KBM-7 (cell line): ENCODE results near the gene CD4.
A peak's percentile ranks its signal among the peaks of the same experiment; 100 is the strongest.

ENCODE experiments used
- DNase-seq: peaks from one replicate; pipeline ENCODE4 v3.0.0-alpha.2; 2015
- in situ Hi-C: fragments of 300-500 bp; cut with MboI; formaldehyde crosslinking; loops from 2 replicates; pipeline ENCODE4 v1.14.3; 2020; ENCODE audit warnings: low sequenced_read_pairs, low pct_unique_long_range_greater_than_20kb, mixed read lengths

CD4 gene

DNA sequence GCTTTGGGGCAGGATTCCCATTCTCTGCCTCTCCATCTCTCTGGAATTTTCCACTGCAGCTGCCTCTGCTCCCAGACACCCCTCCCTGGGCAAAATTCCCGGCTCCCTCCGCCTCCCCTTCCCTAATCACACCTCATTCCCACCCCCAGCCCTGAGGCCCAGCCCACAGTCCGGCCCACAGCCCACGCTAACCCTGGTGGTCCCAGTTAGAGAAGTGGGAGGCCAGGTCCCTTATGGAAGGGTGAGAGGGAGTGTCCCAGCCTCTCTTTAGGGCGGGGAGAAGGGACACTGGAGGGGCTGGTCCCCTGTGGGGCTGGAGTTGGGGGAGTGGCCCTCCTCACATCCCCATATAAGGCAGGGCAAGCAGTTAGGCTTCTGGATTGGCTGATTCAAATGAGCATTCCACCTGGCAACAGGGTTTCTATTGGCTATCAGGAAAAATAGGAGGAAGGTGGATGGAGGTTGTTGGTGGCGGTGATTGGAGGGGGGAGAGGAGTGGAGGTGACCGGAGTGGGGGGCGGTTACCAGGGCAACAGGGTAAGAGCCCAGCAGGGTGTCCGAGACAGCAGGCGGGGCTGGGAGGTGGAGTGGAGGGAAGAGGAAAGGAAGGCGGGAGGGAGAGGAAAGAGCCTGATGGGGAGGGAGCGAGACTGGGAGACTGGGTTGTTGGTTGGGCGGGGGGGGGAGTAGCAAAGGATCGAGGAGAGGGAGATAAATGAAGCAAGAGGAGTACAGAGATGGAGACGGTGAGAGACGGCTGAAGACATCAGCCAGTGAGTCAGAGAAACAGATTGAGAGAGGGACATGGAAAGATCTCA is 25.1 kb upstream of the CD4 start:
- in situ Hi-C loops: no loop called here
- DNase-seq: peak; percentile 91

DNA sequence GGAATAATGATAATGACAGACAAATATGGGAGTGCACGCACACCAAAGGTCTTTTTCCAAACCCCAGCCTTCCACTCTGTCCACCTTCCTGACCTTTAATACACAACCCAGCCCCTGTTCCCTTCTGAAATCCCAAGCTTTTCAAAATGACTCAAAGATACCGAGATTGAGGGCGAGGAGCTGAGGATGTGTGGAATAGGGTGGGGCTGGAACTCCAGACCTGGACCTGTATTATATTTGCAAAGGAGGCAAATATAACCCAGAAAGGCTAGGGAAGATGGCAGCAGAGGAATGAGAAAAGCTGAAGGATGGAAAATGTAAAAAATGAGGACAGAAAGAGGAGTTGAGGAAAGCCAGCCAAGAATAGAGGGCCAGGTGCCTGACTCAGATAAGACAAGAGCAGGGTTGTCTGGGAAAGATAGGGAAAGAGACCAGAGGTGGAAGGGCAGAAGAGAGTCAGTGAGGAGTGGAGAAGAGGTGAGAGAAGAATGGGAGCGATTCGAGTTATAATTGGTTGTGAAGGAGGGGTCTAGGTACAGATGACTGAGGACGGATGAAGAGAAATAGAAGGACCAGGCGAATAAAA is 24.2 kb upstream of the CD4 start:
- in situ Hi-C loops: no loop called here
- DNase-seq: no peak

DNA sequence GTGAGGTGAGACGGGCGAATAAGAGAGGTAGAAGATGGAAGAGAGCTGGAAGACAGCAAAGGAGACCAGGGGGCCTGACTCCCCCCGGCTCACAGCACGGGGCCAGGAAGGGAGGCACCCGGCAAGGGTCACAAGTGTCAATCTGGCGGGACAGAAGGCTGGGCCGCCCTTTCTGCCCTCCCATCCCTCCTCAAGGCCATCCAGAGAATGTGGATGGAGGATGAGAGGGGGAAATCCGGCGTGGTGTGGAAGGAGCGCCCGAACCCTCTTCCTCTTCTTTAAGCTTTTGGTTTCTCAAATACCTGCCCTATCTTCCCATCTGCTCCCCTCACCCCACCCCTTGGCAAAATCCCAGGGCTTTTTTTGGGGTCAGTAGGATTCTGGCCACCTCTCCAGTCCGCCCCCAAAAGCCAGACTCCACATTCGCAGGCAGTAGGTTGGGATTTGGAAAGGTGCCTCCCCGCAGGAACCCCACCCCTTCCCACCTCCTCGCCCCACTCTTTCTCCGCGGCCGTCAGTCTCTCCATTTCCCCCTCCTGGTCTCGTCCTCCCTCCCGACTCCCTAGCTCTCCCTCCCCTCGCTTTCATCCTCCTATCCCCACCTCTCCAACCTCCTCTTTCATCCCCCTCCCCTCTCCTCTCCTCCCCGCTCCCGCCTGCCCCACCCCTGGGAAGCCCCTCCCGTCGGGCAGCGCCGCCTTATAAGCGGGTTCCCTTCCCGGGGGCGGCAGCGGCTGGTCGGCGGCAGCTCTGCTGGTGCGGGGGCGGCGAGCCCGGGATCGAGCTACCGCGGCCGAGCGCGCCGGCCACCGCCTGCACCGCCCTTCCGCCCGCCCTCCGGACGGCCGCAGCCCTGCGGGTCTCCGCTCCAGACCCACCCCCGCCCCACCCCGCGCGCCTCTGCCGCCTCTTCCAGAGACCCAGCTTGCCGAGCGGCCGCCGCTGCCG is 23.4 kb upstream of the CD4 start, which contains the start of gene PTMS:
PTMS (plus strand) TSS at position 730 of the 948 bp plus-strand sequence. CDS start 343 bp downstream, outside the sequence.
- DNase-seq: peak; percentile 71
- in situ Hi-C loops: no loop called here

DNA sequence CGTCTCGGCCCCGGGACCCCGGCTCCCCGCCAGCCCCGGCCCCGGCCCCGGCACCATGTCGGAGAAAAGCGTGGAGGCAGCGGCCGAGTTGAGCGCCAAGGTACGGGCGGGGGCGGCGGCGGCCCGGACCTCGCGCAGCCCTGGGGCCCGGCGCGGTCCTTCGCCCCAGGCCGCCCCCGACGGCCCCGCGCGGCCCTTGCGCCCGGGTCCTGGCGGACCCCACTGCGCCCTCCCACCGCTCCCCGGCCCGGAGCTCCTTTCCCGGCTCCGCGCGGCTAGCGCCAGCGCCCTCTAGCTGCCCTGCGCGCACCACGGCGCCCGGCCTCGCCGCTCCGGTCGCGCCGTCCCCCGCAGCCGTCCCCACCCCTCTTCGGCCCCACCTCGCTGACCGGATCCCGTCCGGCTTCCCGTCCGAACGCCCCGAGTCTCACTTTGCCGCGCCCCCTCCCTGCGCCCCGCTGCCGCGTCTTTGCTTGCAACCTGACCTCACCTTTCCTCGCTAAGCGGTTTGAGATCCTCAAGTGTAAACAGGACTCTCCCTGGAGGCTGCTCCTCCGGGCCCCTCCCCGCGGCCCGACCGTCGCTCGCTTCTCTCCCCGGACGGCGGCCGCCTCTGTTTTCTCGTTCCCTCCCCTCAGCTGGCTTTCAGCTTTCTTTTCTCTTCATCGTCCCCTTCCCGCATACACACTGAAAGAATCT is 22.5 kb upstream of the CD4 start:
- peak; percentile 56 for DNase-seq
- in situ Hi-C loops: no loop called here

DNA sequence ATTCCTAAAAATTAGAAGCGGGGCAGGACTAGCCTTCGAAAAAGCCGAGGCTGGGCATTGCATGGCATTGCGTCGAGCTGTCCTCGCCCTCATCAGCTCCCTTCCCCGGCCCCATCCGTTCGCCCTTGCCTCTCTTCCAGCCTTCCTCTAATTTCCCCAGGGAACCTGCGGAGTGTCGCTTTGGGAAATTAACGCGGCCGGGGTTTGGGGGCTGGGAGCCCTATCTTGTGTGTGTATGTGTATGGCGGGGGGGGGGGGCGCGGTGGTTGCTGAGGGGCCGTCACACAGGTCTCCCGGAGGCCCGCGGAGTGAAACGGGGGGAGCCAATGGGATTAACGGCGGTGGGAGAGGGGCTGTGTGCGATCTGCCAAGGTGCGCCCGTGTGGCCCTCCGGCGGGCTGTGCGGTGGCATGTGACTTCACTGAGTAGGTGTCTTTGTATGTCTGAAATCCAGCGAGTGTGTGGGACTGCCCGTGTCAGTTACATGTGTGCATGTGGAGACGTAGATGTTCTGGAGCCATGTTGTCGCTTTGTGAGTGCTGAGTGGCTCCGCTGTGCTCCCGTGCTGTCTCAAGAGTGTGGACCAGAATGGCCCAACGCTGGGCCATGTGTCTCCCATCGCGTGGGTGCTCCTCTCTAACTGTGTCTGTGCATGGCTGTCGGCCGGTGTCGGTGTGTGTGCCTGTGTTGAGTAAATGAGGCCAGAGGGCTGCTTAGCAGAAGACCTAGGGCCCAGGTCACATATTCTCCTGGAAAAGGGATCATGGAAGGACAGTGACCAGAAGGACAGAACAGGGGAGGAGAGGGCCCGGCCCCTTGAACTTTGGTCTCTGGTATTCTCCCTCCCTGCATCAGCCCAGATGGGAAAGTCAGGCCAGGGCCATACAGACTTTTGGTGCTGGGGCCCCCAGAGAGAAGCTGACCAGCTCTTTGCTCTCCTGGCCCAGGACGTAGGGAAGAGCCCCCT is 21.7 kb upstream of the CD4 start:
- DNase-seq: no peak
- in situ Hi-C loops: no loop called here

DNA sequence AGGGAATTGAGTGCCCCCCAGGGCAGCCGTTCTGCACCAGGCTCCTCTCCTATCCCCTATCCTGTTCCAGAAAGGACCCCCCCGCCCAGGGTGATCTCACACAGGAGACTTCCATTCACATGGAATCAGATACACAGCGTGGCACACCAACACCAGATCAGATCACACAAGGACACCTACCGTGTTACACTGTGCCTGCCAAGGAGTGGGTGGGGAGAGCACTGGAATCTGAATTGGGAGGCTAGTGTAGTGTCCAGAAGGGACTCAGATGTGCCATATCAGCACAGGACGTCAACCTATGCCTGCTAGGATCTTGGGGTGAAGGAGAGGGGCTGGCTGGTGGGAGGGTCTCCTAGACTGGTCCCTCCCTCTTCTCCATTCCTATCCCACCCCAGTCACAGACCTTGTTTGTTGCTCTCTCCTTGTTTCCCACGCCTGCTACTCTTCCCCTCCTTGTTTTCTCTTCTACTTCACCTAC is 20.9 kb upstream of the CD4 start:
- DNase-seq: no peak
- in situ Hi-C loops: no loop called here

DNA sequence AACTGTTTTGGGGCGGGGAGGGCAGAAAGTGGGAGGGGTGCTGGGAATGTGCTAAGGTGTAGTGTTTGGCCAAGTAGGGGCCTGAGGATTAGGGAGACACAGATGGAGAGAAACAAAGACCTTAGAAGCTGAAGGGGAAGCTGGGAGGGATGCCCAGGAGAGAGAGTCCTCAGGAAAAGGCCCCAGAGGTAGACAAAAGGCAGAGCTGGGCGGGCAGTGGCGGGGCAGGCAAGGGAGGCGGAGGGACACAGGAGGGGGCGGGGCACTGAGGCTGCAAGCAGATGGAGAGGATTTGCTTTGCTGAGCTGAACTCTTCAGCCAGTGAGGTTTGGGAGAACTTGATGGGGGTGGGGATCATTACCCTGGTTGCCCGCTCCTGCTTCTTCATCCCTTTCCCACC is 20.3 kb upstream of the CD4 start:
- in situ Hi-C loops: no loop called here

DNA sequence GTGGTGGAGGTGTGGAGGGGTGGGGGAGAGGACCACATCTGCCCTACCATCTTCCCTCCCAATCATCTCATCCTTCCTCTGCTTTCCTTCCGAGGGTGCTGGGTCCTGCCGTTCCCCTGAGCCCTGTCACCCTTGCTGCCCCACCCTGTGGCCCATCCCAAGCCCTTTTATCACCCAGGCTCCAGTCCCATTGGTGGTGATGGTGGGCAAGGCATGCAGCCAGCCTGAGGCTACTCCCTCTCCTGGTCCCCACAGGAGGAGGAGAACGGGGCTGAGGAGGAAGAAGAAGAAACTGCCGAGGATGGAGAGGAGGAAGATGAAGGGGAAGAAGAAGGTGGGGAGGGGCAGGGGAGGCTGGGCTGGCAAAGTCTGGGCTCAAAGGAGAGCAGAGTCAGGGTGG is 19.7 kb upstream of the CD4 start:
- DNase-seq: no peak
- in situ Hi-C loops: no loop called here

More for the DNA sequence above, 20.3 kb upstream of the CD4 start:
- no peak for DNase-seq

DNA sequence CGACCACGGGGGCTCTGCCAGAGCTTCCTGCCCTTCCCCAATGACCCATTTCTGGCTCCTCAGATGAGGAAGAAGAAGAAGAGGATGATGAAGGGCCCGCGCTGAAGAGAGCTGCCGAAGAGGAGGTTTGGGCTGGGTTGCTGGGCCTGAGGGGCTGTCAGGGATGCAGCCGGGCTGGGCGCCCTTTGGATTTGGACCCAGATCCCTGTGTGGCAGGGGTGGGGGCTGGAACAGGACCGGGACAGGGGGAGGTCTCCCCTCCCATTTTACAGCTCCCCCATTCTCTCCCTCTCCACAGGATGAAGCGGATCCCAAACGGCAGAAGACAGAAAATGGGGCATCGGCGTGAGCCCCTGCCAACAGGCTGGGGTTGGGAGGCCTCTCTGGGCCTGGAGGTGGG is 19.2 kb upstream of the CD4 start:
- no peak for DNase-seq
- in situ Hi-C loops: no loop called here

DNA sequence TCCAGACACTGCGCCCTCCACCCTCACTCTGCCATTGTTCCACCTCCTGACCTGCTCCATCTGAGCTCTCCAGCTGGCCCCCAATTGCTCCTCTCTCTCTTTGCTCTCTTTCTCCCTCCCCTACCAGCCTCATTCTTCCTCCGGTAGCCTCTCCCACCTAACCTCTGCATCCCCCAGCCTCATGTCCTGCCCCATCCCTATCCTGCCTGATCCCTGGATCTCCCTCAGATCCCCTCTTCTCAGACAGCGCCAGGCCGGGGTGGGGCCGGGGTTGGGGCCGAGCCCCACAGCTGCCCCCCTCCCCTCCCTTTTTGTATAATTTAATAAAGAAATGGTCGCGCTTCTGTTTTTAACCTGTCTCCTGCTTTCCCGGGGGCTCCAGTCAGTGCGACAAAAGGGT is 18.7 kb upstream of the CD4 start:
- in situ Hi-C loops: no loop called here

DNA sequence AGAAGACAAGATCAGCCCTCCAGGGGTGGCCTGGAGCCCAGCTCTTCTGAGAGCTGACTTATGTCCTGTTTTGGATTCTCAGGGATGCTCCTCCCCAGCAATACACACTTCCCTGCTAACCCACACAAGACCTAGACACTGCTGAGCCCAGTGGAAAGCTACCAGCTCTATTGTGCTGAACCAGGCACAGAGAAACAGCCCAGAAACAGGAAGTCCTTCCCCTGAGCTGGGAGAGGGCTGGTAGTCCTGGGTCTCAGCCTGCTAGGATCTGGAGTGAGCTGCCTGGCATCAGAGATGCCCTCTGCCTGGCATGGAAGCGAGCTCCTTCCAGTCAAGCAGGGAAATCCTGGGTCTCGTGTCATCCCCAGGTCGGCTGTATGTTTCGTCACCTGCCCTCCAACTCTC is 18.2 kb upstream of the CD4 start:
- DNase-seq: peak; percentile 64
- in situ Hi-C loops: no loop called here

More for the DNA sequence above, 18.7 kb upstream of the CD4 start:
- no peak for DNase-seq

DNA sequence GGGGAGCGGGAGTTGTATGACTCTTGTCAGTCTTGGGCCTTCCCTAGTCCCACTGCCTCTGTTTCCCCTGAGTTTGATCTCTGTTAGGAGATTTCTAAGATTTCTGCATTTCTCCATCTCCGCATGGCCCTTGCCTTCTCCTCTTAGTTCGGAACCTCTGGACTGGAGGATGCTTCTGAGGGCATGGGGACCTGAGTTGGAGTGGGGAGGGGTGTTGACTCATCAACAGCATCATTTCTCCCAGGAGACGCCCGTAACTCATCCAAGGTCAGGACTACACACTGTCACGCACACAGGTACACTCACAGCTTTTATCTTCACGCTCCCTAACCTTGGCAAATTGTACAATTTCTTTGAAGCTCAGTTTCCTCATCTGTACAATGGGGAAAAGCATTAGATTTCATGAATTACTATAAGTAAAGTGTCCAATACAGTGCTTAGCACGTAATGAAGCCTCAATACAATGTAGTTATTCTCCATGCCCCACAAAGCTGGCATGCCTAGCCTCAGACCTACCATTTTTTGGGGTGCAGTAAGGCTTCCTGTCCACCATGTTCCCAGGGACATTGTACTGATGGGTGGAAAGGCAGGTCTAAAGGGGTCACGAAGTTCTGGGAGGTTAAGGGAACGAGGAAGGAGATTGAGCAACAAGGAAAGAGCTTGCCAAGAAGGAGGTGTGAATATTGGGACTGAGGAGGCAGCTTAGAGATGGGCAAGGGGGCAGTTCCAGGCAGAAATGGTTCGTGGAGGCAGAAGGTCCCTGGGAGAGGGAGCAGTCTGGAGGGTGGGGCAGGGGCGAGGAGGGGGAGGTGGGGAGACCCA is 17.6 kb upstream of the CD4 start:
- DNase-seq: no peak
- in situ Hi-C loops: no loop called here

DNA sequence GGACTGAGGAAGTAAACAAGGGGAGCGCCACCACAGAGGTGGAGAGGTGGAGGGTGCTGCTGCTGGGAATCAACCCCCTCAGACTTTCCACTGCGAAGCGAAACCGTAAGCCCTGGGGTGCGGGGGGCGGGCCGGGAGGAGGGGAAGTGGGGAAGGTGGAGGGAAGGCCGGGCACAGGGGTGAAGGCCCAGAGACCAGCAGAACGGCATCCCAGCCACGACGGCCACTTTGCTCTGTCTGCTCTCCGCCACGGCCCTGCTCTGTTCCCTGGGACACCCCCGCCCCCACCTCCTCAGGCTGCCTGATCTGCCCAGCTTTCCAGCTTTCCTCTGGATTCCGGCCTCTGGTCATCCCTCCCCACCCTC is 17.0 kb upstream of the CD4 start, which contains the start of gene LAG3:
LAG3 (plus strand) TSS at position 190 of the 365 bp plus-strand sequence. CDS start 333 bp downstream, outside the sequence.
- in situ Hi-C loops: no loop called here
- no peak for DNase-seq

DNA sequence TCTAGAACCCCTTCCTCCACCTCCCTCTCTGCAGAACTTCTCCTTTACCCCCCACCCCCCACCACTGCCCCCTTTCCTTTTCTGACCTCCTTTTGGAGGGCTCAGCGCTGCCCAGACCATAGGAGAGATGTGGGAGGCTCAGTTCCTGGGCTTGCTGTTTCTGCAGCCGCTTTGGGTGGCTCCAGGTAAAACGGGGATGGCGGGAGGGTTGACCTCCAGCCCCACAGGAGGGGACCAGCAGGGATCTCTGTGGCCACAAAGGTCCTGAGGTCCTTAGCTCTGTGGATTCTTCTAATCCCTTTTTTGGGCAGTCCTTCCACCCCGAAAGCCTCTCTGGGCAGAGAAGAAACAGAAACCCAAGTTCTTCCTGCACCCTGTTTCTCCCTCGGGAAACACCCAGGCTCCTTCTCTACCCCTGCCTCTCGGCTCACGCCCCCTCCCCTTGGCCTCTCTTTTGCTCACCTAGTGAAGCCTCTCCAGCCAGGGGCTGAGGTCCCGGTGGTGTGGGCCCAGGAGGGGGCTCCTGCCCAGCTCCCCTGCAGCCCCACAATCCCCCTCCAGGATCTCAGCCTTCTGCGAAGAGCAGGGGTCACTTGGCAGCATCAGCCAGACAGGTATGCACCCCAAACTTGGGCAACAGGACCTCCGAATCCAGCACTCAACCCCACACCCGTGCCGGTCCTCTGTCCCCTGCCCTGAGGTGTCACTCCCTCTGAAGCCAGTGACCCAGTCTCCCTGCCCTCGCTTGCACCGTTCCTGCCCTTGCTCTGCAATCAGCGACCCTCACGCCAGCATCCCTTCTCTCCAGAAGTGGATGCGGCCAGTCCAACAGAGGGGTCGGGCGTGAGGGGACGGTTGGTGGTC is 16.4 kb upstream of the CD4 start:
- DNase-seq: no peak
- in situ Hi-C loops: no loop called here

DNA sequence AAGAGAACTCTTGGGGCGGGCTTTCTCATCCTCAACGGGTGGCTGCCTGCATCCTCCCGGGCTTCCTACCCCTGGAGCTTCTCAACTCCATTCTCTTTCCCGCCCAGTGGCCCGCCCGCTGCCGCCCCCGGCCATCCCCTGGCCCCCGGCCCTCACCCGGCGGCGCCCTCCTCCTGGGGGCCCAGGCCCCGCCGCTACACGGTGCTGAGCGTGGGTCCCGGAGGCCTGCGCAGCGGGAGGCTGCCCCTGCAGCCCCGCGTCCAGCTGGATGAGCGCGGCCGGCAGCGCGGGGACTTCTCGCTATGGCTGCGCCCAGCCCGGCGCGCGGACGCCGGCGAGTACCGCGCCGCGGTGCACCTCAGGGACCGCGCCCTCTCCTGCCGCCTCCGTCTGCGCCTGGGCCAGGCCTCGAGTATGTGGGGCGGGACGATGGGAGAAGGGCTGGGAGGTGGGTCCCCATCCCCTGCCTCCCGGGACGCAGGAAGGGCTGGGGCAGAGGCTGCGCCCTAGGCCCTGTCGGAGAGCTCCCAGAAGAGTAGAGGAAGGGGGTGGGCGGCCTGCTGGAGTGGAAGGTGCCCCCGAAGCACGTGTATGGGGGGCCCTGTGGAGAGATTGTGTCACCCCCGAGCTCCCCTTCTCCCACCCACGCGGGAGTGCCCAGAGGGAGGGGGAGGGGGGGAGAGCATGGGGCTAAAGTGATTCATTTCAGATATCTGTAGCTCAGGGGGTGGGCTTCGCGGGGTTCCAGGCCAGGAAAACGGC is 15.6 kb upstream of the CD4 start:
- in situ Hi-C loops: no loop called here
- no peak for DNase-seq
